ENCODE data around the gene TRIM75. TPM values are rescaled to one million over a fixed set of nuclear protein-coding genes. Genes with fewer than 3 reads are reported as not detected.

TRIM75 gene
- total RNA-seq, 6 experiments from 2014 or later: not detected

- DNase-seq: no peak
- no peak for ATAC-seq
- Histone ChIP-seq H3K27ac (no peak overlapping the region), H3K27me3 (no peaks in the 10 kb centered on the region), H3K4me3 (no peak overlapping the region), H3K9me3 (no peaks in the 10 kb centered on the region), H3K4me1 (no peaks in the 10 kb centered on the region), H3K36me3 (no peaks in the 10 kb centered on the region)
- TF ChIP-seq, protein P1, sequence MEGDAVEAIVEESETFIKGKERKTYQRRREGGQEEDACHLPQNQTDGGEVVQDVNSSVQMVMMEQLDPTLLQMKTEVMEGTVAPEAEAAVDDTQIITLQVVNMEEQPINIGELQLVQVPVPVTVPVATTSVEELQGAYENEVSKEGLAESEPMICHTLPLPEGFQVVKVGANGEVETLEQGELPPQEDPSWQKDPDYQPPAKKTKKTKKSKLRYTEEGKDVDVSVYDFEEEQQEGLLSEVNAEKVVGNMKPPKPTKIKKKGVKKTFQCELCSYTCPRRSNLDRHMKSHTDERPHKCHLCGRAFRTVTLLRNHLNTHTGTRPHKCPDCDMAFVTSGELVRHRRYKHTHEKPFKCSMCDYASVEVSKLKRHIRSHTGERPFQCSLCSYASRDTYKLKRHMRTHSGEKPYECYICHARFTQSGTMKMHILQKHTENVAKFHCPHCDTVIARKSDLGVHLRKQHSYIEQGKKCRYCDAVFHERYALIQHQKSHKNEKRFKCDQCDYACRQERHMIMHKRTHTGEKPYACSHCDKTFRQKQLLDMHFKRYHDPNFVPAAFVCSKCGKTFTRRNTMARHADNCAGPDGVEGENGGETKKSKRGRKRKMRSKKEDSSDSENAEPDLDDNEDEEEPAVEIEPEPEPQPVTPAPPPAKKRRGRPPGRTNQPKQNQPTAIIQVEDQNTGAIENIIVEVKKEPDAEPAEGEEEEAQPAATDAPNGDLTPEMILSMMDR (IDR thresholded peaks at IDR 0.05): no peak
- TF ChIP-seq POLR2A (IDR thresholded peaks at IDR 0.05): no peak
- WGBS (ENCODE audit: insufficient coverage, low coverage, low lambda C conversion rate, missing lambda C conversion rate): 59% methylated on average over 4 of the region's 5 CpGs
- intact Hi-C loops (cut with DNase I): no loop called here
Measured at GRCh38 chr4:165048170-165048569, 5.5 kb upstream of the TRIM75 start.

- ATAC-seq: no peak
- TF ChIP-seq, protein P1 (IDR thresholded peaks at IDR 0.05): no peak
- TF ChIP-seq POLR2A (IDR thresholded peaks at IDR 0.05): no peak
- Histone ChIP-seq H3K36me3 (no peaks in the 10 kb centered on the region), H3K4me1 (no peaks in the 10 kb centered on the region), H3K27ac (no peak overlapping the region), H3K4me3 (no peak overlapping the region), H3K27me3 (no peaks in the 10 kb centered on the region), H3K9me3 (no peaks in the 10 kb centered on the region)
- intact Hi-C loops (cut with DNase I): no loop called here
- DNase-seq: no peak
- 44% methylated on average over 3 of the region's 3 CpGs for WGBS (ENCODE audit: insufficient coverage, low coverage, low lambda C conversion rate, missing lambda C conversion rate)
Measured at GRCh38 chr4:165052627-165053026, 1.0 kb upstream of the TRIM75 start.

GRCh38 chr4:165055601-165056000 lies 1.9 kb downstream of the TRIM75 start:
- no peaks in the 10 kb centered on the region for H3K4me1 ChIP-seq
- no peak for ATAC-seq
- H3K9me3 ChIP-seq: no peaks in the 10 kb centered on the region
- no peak overlapping the region for H3K4me3 ChIP-seq
- no peaks in the 10 kb centered on the region for H3K36me3 ChIP-seq
- DNase-seq: no peak
- intact Hi-C loops (cut with DNase I): no loop called here
- TF ChIP-seq, protein P1 (IDR thresholded peaks at IDR 0.05): no peak
- TF ChIP-seq POLR2A (IDR thresholded peaks at IDR 0.05): no peak
- 85% methylated on average over 5 of the region's 9 CpGs for WGBS (ENCODE audit: insufficient coverage, low coverage, low lambda C conversion rate, missing lambda C conversion rate)
- H3K27ac ChIP-seq: no peak overlapping the region
- no peaks in the 10 kb centered on the region for H3K27me3 ChIP-seq

DNA sequence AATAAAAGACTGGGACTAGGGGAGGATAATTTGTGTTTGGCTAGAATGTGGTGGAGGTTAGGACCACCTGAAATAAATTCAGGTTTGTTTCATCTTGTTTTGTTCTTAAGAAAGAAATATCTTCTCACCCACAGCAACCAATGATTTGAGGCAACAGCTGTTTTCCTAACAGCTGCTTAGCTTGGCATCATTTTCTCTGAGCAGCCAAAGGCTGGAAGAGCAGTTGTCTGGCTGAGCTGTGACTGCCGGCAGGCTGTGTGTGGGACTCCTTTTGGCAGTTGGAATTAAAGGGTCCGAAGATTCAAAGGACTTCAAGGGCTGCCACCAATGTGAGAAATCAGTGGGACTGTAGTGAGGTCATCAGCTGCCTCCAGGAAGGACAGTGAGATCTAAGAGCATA lies 5.0 kb downstream of the TRIM75 start:
- H3K27me3 ChIP-seq: no peaks in the 10 kb centered on the region
- H3K36me3 ChIP-seq: no peaks in the 10 kb centered on the region
- intact Hi-C loops (cut with DNase I): no loop called here
- no peaks in the 10 kb centered on the region for H3K9me3 ChIP-seq
- H3K27ac ChIP-seq: no peak overlapping the region
- WGBS (ENCODE audit: insufficient coverage, low coverage, low lambda C conversion rate, missing lambda C conversion rate): 63% methylated on average over 2 of the region's 2 CpGs
- H3K4me3 ChIP-seq: no peak overlapping the region
- no peaks in the 10 kb centered on the region for H3K4me1 ChIP-seq
- DNase-seq: no peak
- TF ChIP-seq POLR2A (IDR thresholded peaks at IDR 0.05): no peak
- TF ChIP-seq, protein P1 (IDR thresholded peaks at IDR 0.05): no peak
- ATAC-seq: no peak

- 89% methylated on average over 4 of the region's 4 CpGs for WGBS (ENCODE audit: insufficient coverage, low coverage, low lambda C conversion rate, missing lambda C conversion rate)
- Histone ChIP-seq H3K9me3 (no peaks in the 10 kb centered on the region), H3K4me1 (no peaks in the 10 kb centered on the region), H3K27ac (no peak overlapping the region), H3K36me3 (no peaks in the 10 kb centered on the region), H3K27me3 (no peaks in the 10 kb centered on the region), H3K4me3 (no peak overlapping the region)
- TF ChIP-seq, protein P1 (IDR thresholded peaks at IDR 0.05): no peak
- no peak for TF ChIP-seq POLR2A (IDR thresholded peaks at IDR 0.05)
- ATAC-seq (no peak), DNase-seq (no peak)
- intact Hi-C loops (cut with DNase I): no loop called here
Measured at GRCh38 chr4:165059386-165059785, 5.7 kb downstream of the TRIM75 start.
